ENCODE results near the gene RASGRF2. TPM values are rescaled to one million over a fixed set of nuclear protein-coding genes. Genes with fewer than 3 reads are reported as not detected.
A peak's percentile ranks its signal among the peaks of the same experiment; 100 is the strongest.

RASGRF2 gene
- total RNA-seq, 2 donors from 2014 or later = 19.9 to 20.5 TPM

GRCh38 chr5:81147886-81148571 is 187.9 kb downstream of the RASGRF2 start:
- Mint-ChIP-seq H3K36me3 (ENCODE audit: insufficient read depth in 2 of 2) (peaks cover 2% of the 10 kb centered on the region in 2 donors), H3K27ac (no peak overlapping the region), H3K27me3 (ENCODE audit: low read depth) (no peaks in the 10 kb centered on the region), H3K4me3 (peak overlapping the region; percentile 30 to 31), H3K4me1 (ENCODE audit: low read depth) (peaks cover 4% of the 10 kb centered on the region), H3K9me3 (peaks cover under 1 to 1% of the 10 kb centered on the region in 2 donors)
- no peak for ATAC-seq (replicated peaks in 1 of 2)
- DNase-seq = no peak

DNA sequence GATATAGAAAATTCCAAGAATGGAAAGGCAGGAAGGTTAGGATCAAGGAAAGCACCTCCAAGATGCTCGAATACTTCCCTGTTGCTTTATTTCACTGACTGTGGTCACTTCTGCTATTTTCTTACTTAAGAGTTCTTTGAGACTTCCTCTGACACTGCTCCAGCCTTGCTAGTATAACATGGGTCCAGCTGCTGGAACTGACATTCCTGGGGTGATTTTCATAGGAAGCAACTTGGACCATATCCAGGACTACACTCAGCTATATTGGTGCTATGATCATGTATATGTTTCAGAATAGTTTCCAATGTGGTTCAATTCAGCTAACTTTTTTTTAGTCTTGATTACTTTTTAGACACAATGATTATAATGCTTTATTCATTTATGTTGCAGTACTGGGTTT is 191.4 kb downstream of the RASGRF2 start:
- DNase-seq = no peak
- no peak overlapping the region for H3K4me3 Mint-ChIP-seq
- H3K27me3 Mint-ChIP-seq (ENCODE audit: low read depth) = no peaks in the 10 kb centered on the region
- peaks cover 4% of the 10 kb centered on the region for H3K4me1 Mint-ChIP-seq (ENCODE audit: low read depth)
- H3K27ac Mint-ChIP-seq = no peak overlapping the region
- ATAC-seq (replicated peaks in 1 of 2) = no peak
- H3K36me3 Mint-ChIP-seq (ENCODE audit: insufficient read depth in 2 of 2) = peaks cover 10 to 20% of the 10 kb centered on the region in 2 donors
- peaks cover 7 to 12% of the 10 kb centered on the region in 2 donors for H3K9me3 Mint-ChIP-seq

DNA sequence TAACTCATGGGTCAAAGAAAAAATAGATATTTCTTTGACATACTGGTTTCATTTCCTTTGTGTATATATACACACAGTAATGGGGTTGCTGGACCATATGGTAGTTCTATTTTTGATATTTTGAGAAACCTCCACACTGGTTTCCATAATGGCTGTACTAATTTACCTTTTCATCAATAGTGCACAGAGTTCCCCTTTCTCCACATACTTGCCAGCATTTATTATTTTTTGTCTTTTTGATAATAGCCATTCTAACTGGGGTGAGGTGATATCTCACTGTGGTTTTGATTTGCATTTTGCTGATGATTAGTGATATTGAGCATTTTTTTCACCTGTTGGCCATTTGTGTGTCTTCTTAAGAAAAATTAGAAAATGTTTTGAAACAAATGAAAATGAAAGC is 194.6 kb downstream of the RASGRF2 start:
- Mint-ChIP-seq H3K4me3 (no peak overlapping the region), H3K27me3 (ENCODE audit: low read depth) (no peaks in the 10 kb centered on the region), H3K27ac (no peak overlapping the region), H3K36me3 (ENCODE audit: insufficient read depth in 2 of 2) (peaks cover 8 to 23% of the 10 kb centered on the region in 2 donors), H3K4me1 (ENCODE audit: low read depth) (no peaks in the 10 kb centered on the region), H3K9me3 (peaks cover 7 to 15% of the 10 kb centered on the region in 2 donors)
- DNase-seq (no peak), ATAC-seq (replicated peaks in 1 of 2) (no peak)

DNA sequence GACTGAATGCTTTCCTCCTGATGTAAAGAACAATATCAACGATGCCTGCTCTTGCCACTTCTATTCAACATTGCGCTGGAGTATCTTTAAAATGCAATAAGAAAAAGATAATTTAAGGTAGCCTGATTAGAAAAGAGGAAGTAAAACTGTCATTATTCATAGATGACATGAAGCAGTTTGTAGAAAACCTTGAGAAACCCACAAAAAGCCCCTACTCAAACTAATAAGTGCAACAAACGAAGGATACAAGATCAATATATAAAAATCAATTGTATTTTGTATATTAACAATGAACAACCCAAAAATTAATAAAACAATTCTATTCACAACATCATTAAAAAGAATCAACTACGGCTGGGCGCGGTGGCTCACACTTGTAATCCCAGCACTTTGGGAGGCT is 196.6 kb downstream of the RASGRF2 start:
- H3K4me3 Mint-ChIP-seq = no peak overlapping the region

GRCh38 chr5:81161012-81161601 is 200.9 kb downstream of the RASGRF2 start:
- DNase-seq = no peak
- Mint-ChIP-seq H3K27me3 (ENCODE audit: low read depth) (no peaks in the 10 kb centered on the region), H3K27ac (no peak overlapping the region), H3K4me1 (ENCODE audit: low read depth) (peaks cover 26% of the 10 kb centered on the region), H3K4me3 (no peak overlapping the region), H3K36me3 (ENCODE audit: insufficient read depth in 2 of 2) (peaks cover 0 to 5% of the 10 kb centered on the region in 2 donors), H3K9me3 (peaks cover 0 to 4% of the 10 kb centered on the region in 2 donors)
- no peak for ATAC-seq (replicated peaks in 1 of 2)

More for the DNA sequence above, 196.6 kb downstream of the RASGRF2 start:
- peaks cover 8 to 22% of the 10 kb centered on the region in 2 donors for H3K36me3 Mint-ChIP-seq (ENCODE audit: insufficient read depth in 2 of 2)
- H3K4me1 Mint-ChIP-seq (ENCODE audit: low read depth) = no peaks in the 10 kb centered on the region
- ATAC-seq (replicated peaks in 1 of 2) (no peak), DNase-seq (no peak)
- H3K27ac Mint-ChIP-seq = no peak overlapping the region
- H3K27me3 Mint-ChIP-seq (ENCODE audit: low read depth) = no peaks in the 10 kb centered on the region
- peaks cover 7 to 15% of the 10 kb centered on the region in 2 donors for H3K9me3 Mint-ChIP-seq

- Mint-ChIP-seq H3K4me3 (no peak overlapping the region), H3K27me3 (ENCODE audit: low read depth) (no peaks in the 10 kb centered on the region), H3K36me3 (ENCODE audit: insufficient read depth in 2 of 2) (no peaks in the 10 kb centered on the region), H3K27ac (no peak overlapping the region), H3K9me3 (peaks cover 0 to under 1% of the 10 kb centered on the region in 2 donors), H3K4me1 (ENCODE audit: low read depth) (peaks cover 26% of the 10 kb centered on the region)
- ATAC-seq (replicated peaks in 1 of 2) (no peak), DNase-seq (no peak)
Observed at GRCh38 chr5:81162501-81162900, 202.3 kb downstream of the RASGRF2 start.

GRCh38 chr5:81163651-81164050 is 203.5 kb downstream of the RASGRF2 start:
- H3K27ac Mint-ChIP-seq = peak overlapping the region; percentile 25
- no peaks in the 10 kb centered on the region for H3K27me3 Mint-ChIP-seq (ENCODE audit: low read depth)
- peak; percentile 60 to 65 for ATAC-seq (replicated peaks in 1 of 2)
- no peaks in the 10 kb centered on the region for H3K36me3 Mint-ChIP-seq (ENCODE audit: insufficient read depth in 2 of 2)
- no peak overlapping the region for H3K4me3 Mint-ChIP-seq
- H3K4me1 Mint-ChIP-seq (ENCODE audit: low read depth) = peaks cover 26% of the 10 kb centered on the region
- peak in 1 of 2 donors; percentile 8 for DNase-seq
- no peaks in the 10 kb centered on the region for H3K9me3 Mint-ChIP-seq

GRCh38 chr5:81164476-81164875 is 204.3 kb downstream of the RASGRF2 start:
- Mint-ChIP-seq H3K36me3 (ENCODE audit: insufficient read depth in 2 of 2) (peaks cover 0 to under 1% of the 10 kb centered on the region in 2 donors), H3K27ac (no peak overlapping the region), H3K27me3 (ENCODE audit: low read depth) (no peaks in the 10 kb centered on the region), H3K9me3 (no peaks in the 10 kb centered on the region), H3K4me3 (no peak overlapping the region), H3K4me1 (ENCODE audit: low read depth) (peaks cover 26% of the 10 kb centered on the region)
- ATAC-seq (replicated peaks in 1 of 2) (no peak), DNase-seq (no peak)

DNA sequence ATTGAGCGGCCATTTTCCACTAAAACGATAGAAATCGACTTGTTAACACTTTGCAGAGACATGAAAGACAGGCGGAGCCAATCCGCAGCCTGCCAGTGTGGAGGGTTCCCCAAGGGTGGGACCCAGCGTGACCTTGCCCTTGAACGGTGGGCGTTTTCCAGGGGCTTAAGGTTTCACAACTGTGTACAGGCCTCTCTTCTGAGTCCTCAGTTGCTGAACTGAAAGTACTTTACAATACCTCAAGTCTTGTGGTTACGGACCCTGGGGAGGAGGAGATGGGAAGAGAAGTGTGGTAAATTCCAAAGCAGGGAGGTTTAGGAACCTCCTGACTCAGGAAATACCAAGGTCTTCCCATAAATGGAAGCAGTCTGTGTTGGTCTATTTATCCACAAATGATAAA is 204.8 kb downstream of the RASGRF2 start:
- peaks cover 0 to 3% of the 10 kb centered on the region in 2 donors for H3K36me3 Mint-ChIP-seq (ENCODE audit: insufficient read depth in 2 of 2)
- ATAC-seq (replicated peaks in 1 of 2) (no peak), DNase-seq (no peak)
- H3K4me3 Mint-ChIP-seq = no peak overlapping the region
- H3K27ac Mint-ChIP-seq = no peak overlapping the region
- H3K9me3 Mint-ChIP-seq = no peaks in the 10 kb centered on the region
- H3K4me1 Mint-ChIP-seq (ENCODE audit: low read depth) = peaks cover 26% of the 10 kb centered on the region
- no peaks in the 10 kb centered on the region for H3K27me3 Mint-ChIP-seq (ENCODE audit: low read depth)

- Mint-ChIP-seq H3K4me3 (no peak overlapping the region), H3K27me3 (ENCODE audit: low read depth) (no peaks in the 10 kb centered on the region), H3K9me3 (no peaks in the 10 kb centered on the region), H3K27ac (no peak overlapping the region), H3K36me3 (ENCODE audit: insufficient read depth in 2 of 2) (peaks cover 0 to 3% of the 10 kb centered on the region in 2 donors), H3K4me1 (ENCODE audit: low read depth) (peaks cover 26% of the 10 kb centered on the region)
- peak; percentile 87 to 88 for ATAC-seq (replicated peaks in 1 of 2)
- peak; percentile 73 to 75 for DNase-seq
Observed at GRCh38 chr5:81165493-81166119, 205.4 kb downstream of the RASGRF2 start.

GRCh38 chr5:81166430-81166829 is 206.3 kb downstream of the RASGRF2 start:
- Mint-ChIP-seq H3K4me1 (ENCODE audit: low read depth) (peaks cover 26% of the 10 kb centered on the region), H3K27me3 (ENCODE audit: low read depth) (no peaks in the 10 kb centered on the region), H3K36me3 (ENCODE audit: insufficient read depth in 2 of 2) (peaks cover 0 to 3% of the 10 kb centered on the region in 2 donors), H3K4me3 (no peak overlapping the region), H3K27ac (no peak overlapping the region), H3K9me3 (no peaks in the 10 kb centered on the region)
- DNase-seq = no peak
- ATAC-seq (replicated peaks in 1 of 2) = no peak

DNA sequence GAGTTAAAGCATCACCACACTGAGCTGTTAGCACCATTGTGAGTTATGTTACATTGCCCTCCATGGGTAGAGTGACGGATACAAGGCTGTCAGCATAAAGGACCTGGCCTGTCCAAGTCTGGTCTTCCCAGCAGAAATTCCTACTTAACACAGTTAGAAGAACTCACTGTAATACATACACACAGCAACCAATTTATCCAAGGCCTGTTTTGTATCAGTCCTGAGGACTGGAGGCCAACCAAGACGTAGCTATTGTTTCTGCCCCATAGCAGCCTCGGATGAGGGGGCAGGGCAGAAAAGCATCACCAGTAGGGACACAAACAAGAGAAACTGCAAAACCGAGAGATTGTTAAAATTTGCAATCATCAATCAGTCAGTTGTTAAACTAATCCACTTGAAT is 206.9 kb downstream of the RASGRF2 start:
- Mint-ChIP-seq H3K4me1 (ENCODE audit: low read depth) (peaks cover 26% of the 10 kb centered on the region), H3K27me3 (ENCODE audit: low read depth) (no peaks in the 10 kb centered on the region), H3K9me3 (no peaks in the 10 kb centered on the region), H3K36me3 (ENCODE audit: insufficient read depth in 2 of 2) (peaks cover 0 to 3% of the 10 kb centered on the region in 2 donors), H3K4me3 (no peak overlapping the region), H3K27ac (no peak overlapping the region)
- DNase-seq (no peak), ATAC-seq (replicated peaks in 1 of 2) (no peak)

DNA sequence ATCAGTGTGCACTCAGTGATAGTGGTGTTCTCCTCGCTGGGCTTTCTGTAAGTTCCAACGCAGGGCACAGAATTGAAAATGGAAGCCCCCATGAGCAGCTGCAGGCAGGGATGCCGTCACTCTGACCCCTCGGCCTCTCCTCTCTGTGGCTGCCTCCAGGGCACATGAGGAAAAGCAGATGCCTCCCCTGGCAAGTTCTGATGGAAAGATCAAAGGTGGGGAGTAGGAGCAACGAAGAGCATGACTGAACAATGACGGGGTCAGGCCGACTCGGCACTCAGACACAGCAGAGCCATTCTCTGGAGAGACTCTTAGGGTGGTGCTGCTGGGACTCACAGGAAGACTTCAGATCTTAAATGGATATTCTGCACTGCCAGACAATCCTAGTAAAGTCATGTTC is 207.4 kb downstream of the RASGRF2 start:
- Mint-ChIP-seq H3K4me3 (no peak overlapping the region), H3K27me3 (ENCODE audit: low read depth) (no peaks in the 10 kb centered on the region), H3K4me1 (ENCODE audit: low read depth) (peaks cover 26% of the 10 kb centered on the region), H3K9me3 (no peaks in the 10 kb centered on the region), H3K27ac (no peak overlapping the region), H3K36me3 (ENCODE audit: insufficient read depth in 2 of 2) (peaks cover 2 to 3% of the 10 kb centered on the region in 2 donors)
- no peak for ATAC-seq (replicated peaks in 1 of 2)
- DNase-seq = no peak
